Measurements from ENCODE around the gene TLE6. TPM values are rescaled to one million over a fixed set of nuclear protein-coding genes. Genes with fewer than 3 reads are reported as not detected.
A peak's percentile ranks its signal among the peaks of the same experiment; 100 is the strongest.

The TLE6 gene
- total RNA-seq, 1 donor = 0.72 TPM

DNA sequence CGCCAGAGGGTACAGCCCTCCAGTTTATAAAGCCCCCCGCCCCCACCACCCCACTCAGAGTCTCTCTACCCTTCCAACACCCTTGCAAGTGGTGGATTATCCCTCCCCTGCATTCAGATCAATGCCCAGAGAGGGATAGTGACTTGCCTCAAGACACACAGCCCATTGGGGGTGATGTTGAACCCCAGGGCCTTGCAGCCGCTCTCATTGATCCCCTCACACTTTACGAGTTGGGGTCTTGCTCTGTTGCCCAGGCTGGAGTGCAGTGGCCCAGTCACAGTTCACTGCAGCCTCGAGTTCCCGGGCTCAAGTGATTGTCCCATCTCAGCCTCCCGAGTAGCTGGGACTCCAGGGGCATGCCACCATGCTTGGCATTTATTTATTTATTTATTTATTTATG, 40.6 kb downstream of the TLE6 start:
- TF ChIP-seq, protein P1, sequence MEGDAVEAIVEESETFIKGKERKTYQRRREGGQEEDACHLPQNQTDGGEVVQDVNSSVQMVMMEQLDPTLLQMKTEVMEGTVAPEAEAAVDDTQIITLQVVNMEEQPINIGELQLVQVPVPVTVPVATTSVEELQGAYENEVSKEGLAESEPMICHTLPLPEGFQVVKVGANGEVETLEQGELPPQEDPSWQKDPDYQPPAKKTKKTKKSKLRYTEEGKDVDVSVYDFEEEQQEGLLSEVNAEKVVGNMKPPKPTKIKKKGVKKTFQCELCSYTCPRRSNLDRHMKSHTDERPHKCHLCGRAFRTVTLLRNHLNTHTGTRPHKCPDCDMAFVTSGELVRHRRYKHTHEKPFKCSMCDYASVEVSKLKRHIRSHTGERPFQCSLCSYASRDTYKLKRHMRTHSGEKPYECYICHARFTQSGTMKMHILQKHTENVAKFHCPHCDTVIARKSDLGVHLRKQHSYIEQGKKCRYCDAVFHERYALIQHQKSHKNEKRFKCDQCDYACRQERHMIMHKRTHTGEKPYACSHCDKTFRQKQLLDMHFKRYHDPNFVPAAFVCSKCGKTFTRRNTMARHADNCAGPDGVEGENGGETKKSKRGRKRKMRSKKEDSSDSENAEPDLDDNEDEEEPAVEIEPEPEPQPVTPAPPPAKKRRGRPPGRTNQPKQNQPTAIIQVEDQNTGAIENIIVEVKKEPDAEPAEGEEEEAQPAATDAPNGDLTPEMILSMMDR (IDR thresholded peaks at IDR 0.05; ENCODE audit: extremely low read depth, low read depth, low read length) = no peak
- H3K27me3 ChIP-seq (ENCODE audit: insufficient read depth, low read length) = no peaks in the 10 kb centered on the region
- no peak overlapping the region for H3K4me3 ChIP-seq (ENCODE audit: insufficient read depth, low read length)
- no peaks in the 10 kb centered on the region for H3K9me3 ChIP-seq (ENCODE audit: low read depth, low read length)
- no peak overlapping the region for H3K27ac ChIP-seq (ENCODE audit: low read depth, low read length)
- H4K20me1 ChIP-seq (ENCODE audit: insufficient read depth, low read length) = no peaks in the 10 kb centered on the region
- no peaks in the 10 kb centered on the region for H3K4me1 ChIP-seq (ENCODE audit: insufficient read depth, low read length)
- no peaks in the 10 kb centered on the region for H3K36me3 ChIP-seq (ENCODE audit: insufficient read depth, low read length)
- no peak overlapping the region for H2AFZ ChIP-seq (ENCODE audit: low read length)
- no peaks in the 10 kb centered on the region for H3K79me2 ChIP-seq (ENCODE audit: insufficient read depth, low read length)
- no peak overlapping the region for H3K4me2 ChIP-seq (ENCODE audit: insufficient read depth, low read length)
- DNase-seq (ENCODE audit: insufficient read length, low spot score, missing footprints) = no peak

DNA sequence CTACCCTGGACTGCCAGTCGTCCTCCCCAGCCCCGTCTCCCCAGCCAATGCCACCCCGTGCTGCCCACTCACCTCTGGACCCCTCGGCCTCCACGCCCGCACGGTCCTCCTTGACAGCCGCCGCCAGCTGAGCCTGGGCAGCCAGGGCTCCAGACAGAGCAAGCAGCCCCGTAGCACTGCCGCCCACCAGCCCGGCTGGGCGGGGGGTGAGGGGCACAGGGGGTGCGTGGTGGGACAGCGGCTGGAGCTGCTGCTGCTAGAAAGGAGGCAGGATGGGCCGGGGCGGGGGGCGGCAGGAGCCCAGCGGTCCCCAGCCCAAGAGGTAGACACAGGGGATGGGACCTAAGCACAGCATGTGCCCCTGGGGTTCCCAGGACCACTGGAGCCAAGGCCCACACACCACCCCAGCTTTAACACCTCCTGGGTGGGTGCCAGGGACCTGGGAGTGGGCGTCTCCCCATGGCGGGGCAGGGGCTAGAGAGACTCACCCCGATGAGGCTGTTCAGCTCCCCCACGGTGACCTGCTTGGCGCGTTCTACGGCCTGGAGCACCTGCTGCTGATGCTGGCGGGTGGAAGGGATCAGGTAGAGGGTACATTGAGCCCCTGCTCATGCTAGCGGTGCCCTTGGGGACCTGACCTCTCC, 42.0 kb downstream of the TLE6 start:
- no peaks in the 10 kb centered on the region for H3K27me3 ChIP-seq (ENCODE audit: insufficient read depth, low read length)
- no peaks in the 10 kb centered on the region for H3K36me3 ChIP-seq (ENCODE audit: insufficient read depth, low read length)
- TF ChIP-seq, protein P1 (IDR thresholded peaks at IDR 0.05; ENCODE audit: extremely low read depth, low read depth, low read length) = no peak
- no peaks in the 10 kb centered on the region for H3K9me3 ChIP-seq (ENCODE audit: low read depth, low read length)
- H3K4me1 ChIP-seq (ENCODE audit: insufficient read depth, low read length) = no peaks in the 10 kb centered on the region
- no peaks in the 10 kb centered on the region for H3K79me2 ChIP-seq (ENCODE audit: insufficient read depth, low read length)
- no peak overlapping the region for H2AFZ ChIP-seq (ENCODE audit: low read length)
- DNase-seq (ENCODE audit: insufficient read length, low spot score, missing footprints) = peak; percentile 61
- H3K4me3 ChIP-seq (ENCODE audit: insufficient read depth, low read length) = no peak overlapping the region
- no peaks in the 10 kb centered on the region for H4K20me1 ChIP-seq (ENCODE audit: insufficient read depth, low read length)
- H3K27ac ChIP-seq (ENCODE audit: low read depth, low read length) = no peak overlapping the region
- H3K4me2 ChIP-seq (ENCODE audit: insufficient read depth, low read length) = no peak overlapping the region

DNA sequence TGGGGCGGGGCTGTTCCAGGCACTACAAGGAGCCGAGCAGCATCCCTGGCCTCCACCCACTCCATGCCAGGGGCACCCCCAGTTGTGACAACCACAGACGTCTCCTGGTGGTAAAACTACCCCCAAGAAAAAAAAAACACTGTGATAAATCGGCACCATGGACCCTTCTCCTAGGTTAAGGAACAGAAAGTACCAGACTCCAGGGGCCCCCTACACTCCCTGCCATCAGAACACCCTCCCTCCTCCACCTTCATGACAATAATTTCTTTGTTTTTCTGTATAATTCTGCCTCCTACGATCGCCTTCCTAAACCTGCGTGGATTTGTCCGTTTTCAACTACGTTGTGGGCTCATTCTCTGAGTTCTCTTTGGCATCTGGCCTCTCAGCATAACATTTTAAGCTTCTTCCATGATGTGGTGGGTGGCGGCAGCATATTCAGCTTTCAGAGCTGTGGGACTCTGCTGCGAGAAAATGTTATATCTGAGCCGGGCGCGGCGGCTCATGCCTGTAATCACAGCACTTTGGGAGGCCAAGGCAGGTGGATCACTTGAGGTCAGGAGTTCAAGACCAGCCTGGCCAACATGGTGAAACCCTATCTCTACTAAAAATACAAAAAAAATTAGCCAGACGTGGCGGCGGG, 43.1 kb downstream of the TLE6 start:
- Histone ChIP-seq H3K9me3 (ENCODE audit: low read depth, low read length) (no peaks in the 10 kb centered on the region), H3K4me3 (ENCODE audit: insufficient read depth, low read length) (no peak overlapping the region), H2AFZ (ENCODE audit: low read length) (no peak overlapping the region), H3K79me2 (ENCODE audit: insufficient read depth, low read length) (no peaks in the 10 kb centered on the region), H3K36me3 (ENCODE audit: insufficient read depth, low read length) (no peaks in the 10 kb centered on the region), H3K27me3 (ENCODE audit: insufficient read depth, low read length) (no peaks in the 10 kb centered on the region), H3K27ac (ENCODE audit: low read depth, low read length) (no peak overlapping the region), H4K20me1 (ENCODE audit: insufficient read depth, low read length) (no peaks in the 10 kb centered on the region), H3K4me2 (ENCODE audit: insufficient read depth, low read length) (no peak overlapping the region), H3K4me1 (ENCODE audit: insufficient read depth, low read length) (no peaks in the 10 kb centered on the region)
- TF ChIP-seq, protein P1 (IDR thresholded peaks at IDR 0.05; ENCODE audit: extremely low read depth, low read depth, low read length) = no peak
- DNase-seq (ENCODE audit: insufficient read length, low spot score, missing footprints) = no peak

DNA sequence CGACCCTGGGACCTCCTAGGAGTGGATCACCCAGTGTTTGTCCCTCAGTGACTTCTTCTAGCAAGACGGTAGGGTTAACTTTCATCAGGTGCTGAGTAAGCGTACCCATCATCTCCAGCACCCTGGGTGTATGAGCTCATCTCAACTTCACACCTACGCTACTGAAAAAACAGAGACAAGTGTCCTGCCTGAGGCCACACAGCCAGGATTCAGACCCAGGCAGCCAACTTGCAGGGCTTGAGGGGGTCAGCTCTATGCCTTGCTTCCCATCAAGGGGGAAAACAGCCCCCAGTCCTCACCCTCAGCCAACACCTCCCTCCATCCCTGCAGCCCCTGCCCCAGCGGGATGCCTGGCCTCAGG, 47.1 kb downstream of the TLE6 start:
- TF ChIP-seq, protein P1 (IDR thresholded peaks at IDR 0.05; ENCODE audit: extremely low read depth, low read depth, low read length) = no peak

More for the DNA sequence above, 47.1 kb downstream of the TLE6 start:
- no peaks in the 10 kb centered on the region for H3K36me3 ChIP-seq (ENCODE audit: insufficient read depth, low read length)
- no peaks in the 10 kb centered on the region for H3K79me2 ChIP-seq (ENCODE audit: insufficient read depth, low read length)
- no peaks in the 10 kb centered on the region for H4K20me1 ChIP-seq (ENCODE audit: insufficient read depth, low read length)
- DNase-seq (ENCODE audit: insufficient read length, low spot score, missing footprints) = peak; percentile 54
- H2AFZ ChIP-seq (ENCODE audit: low read length) = no peak overlapping the region
- no peak overlapping the region for H3K4me3 ChIP-seq (ENCODE audit: insufficient read depth, low read length)
- H3K9me3 ChIP-seq (ENCODE audit: low read depth, low read length) = no peaks in the 10 kb centered on the region
- no peak overlapping the region for H3K4me2 ChIP-seq (ENCODE audit: insufficient read depth, low read length)
- no peak overlapping the region for H3K27ac ChIP-seq (ENCODE audit: low read depth, low read length)
- peaks cover 13% of the 10 kb centered on the region for H3K27me3 ChIP-seq (ENCODE audit: insufficient read depth, low read length)
- H3K4me1 ChIP-seq (ENCODE audit: insufficient read depth, low read length) = no peaks in the 10 kb centered on the region
